ENCODE results near the gene TBKBP1.

The TBKBP1 gene

GRCh38 chr17:47708864-47709541, 15.0 kb downstream of the TBKBP1 start:
- H3K9me3 ChIP-seq (ENCODE audit: control insufficient read depth, insufficient read depth, low read depth, low read length): no peaks in the 10 kb centered on the region
- TF ChIP-seq KLF9 (tag by site-specific recombination; IDR thresholded peaks at IDR 0.05; ENCODE audit: low read depth) (no peak), ZNF16 (tag by site-specific recombination; IDR thresholded peaks at IDR 0.05; ENCODE audit: low read depth) (no peak), ZNF274 (IDR thresholded peaks at IDR 0.05; ENCODE audit: low read length) (no peak), ZNF274 (tag by site-specific recombination; IDR thresholded peaks at IDR 0.05; ENCODE audit: borderline replicate concordance) (no peak), ZBTB7A (tag by site-specific recombination; IDR thresholded peaks at IDR 0.05; ENCODE audit: low read depth) (no peak), ZNF404 (tag by site-specific recombination; IDR thresholded peaks at IDR 0.05) (no peak), ZNF791 (tag by site-specific recombination; IDR thresholded peaks at IDR 0.05) (no peak), ZFP3 (tag by site-specific recombination; IDR thresholded peaks at IDR 0.05; ENCODE audit: low read depth) (no peak), ZNF174 (tag by site-specific recombination; IDR thresholded peaks at IDR 0.05) (no peak), ZBTB8A (tag by site-specific recombination; IDR thresholded peaks at IDR 0.05) (no peak), ZNF530 (tag by site-specific recombination; IDR thresholded peaks at IDR 0.05; ENCODE audit: low read depth) (no peak), ZNF488 (tag by site-specific recombination; IDR thresholded peaks at IDR 0.05) (no peak), ZNF707 (tag by site-specific recombination; IDR thresholded peaks at IDR 0.05) (no peak), ZNF747 (tag by site-specific recombination; IDR thresholded peaks at IDR 0.05) (no peak), ZNF561 (tag by site-specific recombination; IDR thresholded peaks at IDR 0.05; ENCODE audit: borderline replicate concordance) (no peak), ZNF37A (tag by site-specific recombination; IDR thresholded peaks at IDR 0.05) (no peak), PRDM10 (tag by site-specific recombination; IDR thresholded peaks at IDR 0.05) (no peak), ZNF580 (tag by site-specific recombination; IDR thresholded peaks at IDR 0.05) (no peak), AEBP2 (tag by site-specific recombination; IDR thresholded peaks at IDR 0.05; ENCODE audit: borderline replicate concordance) (no peak)
- H3K36me3 ChIP-seq (ENCODE audit: control insufficient read depth in 2 of 2, insufficient read depth in 1 of 2, low read length in 2 of 2): peaks cover 0 to 31% of the 10 kb centered on the region in 2 experiments; a peak in 1 of 3 replicates
- H3K4me3 ChIP-seq (ENCODE audit: low read depth, low read length): no peak overlapping the region
- no peaks in the 10 kb centered on the region for H3K4me1 ChIP-seq (ENCODE audit: control insufficient read depth, insufficient read depth, low read length)
- ChIA-PET POLR2A (interaction anchor here (0.6 kb wide), 1 partner anchor 54 kb away, joined by 10 read pairs; no protein-coding TSS in a partner anchor), CTCF (interaction anchor here (0.6 to 1.2 kb wide), 2 partner anchors 11 to 13 kb away, joined by 3 read pairs; no protein-coding TSS in a partner anchor)
- H3K27ac ChIP-seq (ENCODE audit: extremely low read depth, low read depth, low read length): no peak overlapping the region

GRCh38 chr17:47709594-47709993, 15.6 kb downstream of the TBKBP1 start:
- no peak for TF ChIP-seq ZBTB7A (tag by site-specific recombination; IDR thresholded peaks at IDR 0.05; ENCODE audit: low read depth)
- TF ChIP-seq ZNF175 (tag by site-specific recombination; IDR thresholded peaks at IDR 0.05): no peak
- no peak for TF ChIP-seq ZNF792 (tag by site-specific recombination; IDR thresholded peaks at IDR 0.05)
- TF ChIP-seq ZNF391 (tag by site-specific recombination; IDR thresholded peaks at IDR 0.05; ENCODE audit: borderline replicate concordance, low read depth): no peak
- no peak for TF ChIP-seq ZNF623 (tag by site-specific recombination; IDR thresholded peaks at IDR 0.05)
- no peak for TF ChIP-seq ZNF624 (tag by site-specific recombination; IDR thresholded peaks at IDR 0.05)
- no peak for TF ChIP-seq ZNF629 (tag by site-specific recombination; IDR thresholded peaks at IDR 0.05)
- CTCF ChIA-PET: interaction anchor here (1.2 to 1.6 kb wide), 2 partner anchors 10 to 12 kb away, joined by 3 to 6 read pairs; no protein-coding TSS in a partner anchor

More at GRCh38 chr17:47709594-47709993, 15.6 kb downstream of the TBKBP1 start:
- Histone ChIP-seq H3K4me1 (ENCODE audit: control insufficient read depth, insufficient read depth, low read length) (no peaks in the 10 kb centered on the region), H3K27ac (ENCODE audit: extremely low read depth, low read depth, low read length) (no peak overlapping the region), H3K4me3 (ENCODE audit: low read depth, low read length) (no peak overlapping the region), H3K9me3 (ENCODE audit: control insufficient read depth, insufficient read depth, low read depth, low read length) (no peaks in the 10 kb centered on the region), H3K36me3 (ENCODE audit: control insufficient read depth in 2 of 2, insufficient read depth in 1 of 2, low read length in 2 of 2) (peaks cover 0 to 29% of the 10 kb centered on the region in 2 experiments; a peak in 1 of 3 replicates)
- POLR2A ChIA-PET: no interaction called here
